Measurements from ENCODE around the gene LRBA.

Gene LRBA

GRCh38 chr4:150911326-150911725, 103.8 kb downstream of the LRBA start:
- no peak overlapping the region for H3K4me3 ChIP-seq (ENCODE audit: control insufficient read depth, low read depth, low read length)
- TF ChIP-seq, protein P1, sequence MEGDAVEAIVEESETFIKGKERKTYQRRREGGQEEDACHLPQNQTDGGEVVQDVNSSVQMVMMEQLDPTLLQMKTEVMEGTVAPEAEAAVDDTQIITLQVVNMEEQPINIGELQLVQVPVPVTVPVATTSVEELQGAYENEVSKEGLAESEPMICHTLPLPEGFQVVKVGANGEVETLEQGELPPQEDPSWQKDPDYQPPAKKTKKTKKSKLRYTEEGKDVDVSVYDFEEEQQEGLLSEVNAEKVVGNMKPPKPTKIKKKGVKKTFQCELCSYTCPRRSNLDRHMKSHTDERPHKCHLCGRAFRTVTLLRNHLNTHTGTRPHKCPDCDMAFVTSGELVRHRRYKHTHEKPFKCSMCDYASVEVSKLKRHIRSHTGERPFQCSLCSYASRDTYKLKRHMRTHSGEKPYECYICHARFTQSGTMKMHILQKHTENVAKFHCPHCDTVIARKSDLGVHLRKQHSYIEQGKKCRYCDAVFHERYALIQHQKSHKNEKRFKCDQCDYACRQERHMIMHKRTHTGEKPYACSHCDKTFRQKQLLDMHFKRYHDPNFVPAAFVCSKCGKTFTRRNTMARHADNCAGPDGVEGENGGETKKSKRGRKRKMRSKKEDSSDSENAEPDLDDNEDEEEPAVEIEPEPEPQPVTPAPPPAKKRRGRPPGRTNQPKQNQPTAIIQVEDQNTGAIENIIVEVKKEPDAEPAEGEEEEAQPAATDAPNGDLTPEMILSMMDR (IDR thresholded peaks at IDR 0.05; ENCODE audit: control insufficient read depth, insufficient read depth, low read depth, low read length, missing control alignments), result no peak
- no peak for DNase-seq (ENCODE audit: low read depth)

DNA sequence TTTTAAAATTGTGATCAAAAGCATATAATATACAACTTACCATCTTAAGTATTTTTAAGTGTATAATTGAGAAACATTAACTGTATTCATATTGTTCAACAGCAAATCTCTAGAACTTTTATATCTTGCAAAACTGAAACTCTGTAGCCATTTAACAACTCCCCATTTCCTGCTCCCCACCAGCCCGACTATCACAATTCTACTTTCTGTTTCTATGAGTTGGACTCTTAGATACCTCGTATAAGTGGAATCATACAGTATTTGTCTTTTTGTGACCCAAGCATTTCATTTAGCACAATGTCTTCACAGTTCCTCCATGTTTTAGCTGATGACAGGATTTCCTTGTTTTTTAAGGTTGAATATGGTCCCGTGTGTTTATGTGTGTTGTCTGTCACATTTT, 106.0 kb downstream of the LRBA start:
- no peak for DNase-seq (ENCODE audit: low read depth)
- TF ChIP-seq, protein P1 (IDR thresholded peaks at IDR 0.05; ENCODE audit: control insufficient read depth, insufficient read depth, low read depth, low read length, missing control alignments), result no peak
- no peak overlapping the region for H3K4me3 ChIP-seq (ENCODE audit: control insufficient read depth, low read depth, low read length)

DNA sequence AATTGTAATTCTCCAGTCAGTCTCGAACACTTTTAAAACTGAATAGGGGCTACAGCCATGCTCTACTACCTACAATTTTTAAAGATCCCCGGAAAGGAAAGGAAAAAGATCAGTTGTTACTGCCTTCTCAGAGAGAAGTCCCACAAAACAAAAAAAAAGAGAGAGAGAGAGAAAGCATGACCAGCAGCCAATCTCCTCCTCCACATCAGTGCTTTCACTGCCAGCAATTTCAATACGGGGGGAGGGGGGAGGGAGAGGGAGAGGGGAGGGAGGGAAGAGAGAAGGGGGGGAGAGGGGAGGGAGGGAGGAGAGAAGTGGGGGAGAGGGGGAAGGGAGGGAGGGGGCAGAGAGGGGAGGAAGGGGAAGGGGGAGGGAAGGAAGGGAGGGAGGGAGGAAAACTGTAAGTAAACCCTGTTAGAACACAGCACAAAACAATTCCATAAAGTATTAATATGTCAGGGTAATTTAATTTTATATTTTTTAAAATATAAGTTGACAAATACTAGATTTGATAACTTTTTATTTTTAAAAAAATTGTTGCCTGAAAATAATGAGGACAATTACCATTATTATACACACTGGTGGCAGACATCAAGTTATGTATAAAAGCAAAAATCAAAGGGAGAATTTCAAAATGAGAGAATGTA, 108.0 kb downstream of the LRBA start:
- TF ChIP-seq, protein P1 (IDR thresholded peaks at IDR 0.05; ENCODE audit: control insufficient read depth, insufficient read depth, low read depth, low read length, missing control alignments), result no peak
- no peak for DNase-seq (ENCODE audit: low read depth)
- H3K4me3 ChIP-seq (ENCODE audit: control insufficient read depth, low read depth, low read length), result no peak overlapping the region

DNA sequence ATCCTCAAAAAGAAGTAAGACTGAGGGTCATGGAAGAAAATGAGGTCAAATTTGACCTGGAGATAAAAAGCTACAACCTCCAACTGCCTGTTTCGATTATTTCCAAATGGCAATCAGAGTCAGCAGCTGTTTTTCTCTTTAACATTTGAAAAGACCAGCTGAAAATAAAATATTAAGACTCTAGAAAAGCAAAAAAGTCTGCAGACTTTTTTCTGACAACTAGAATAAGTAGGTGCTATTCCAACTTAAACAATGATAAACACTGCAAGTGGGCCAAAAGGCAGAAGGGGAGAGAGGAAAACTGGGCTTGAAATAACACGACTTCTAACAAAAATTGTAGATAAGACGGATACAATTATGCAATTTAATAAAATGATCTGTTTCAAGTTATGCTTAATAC, 110.4 kb downstream of the LRBA start:
- TF ChIP-seq, protein P1 (IDR thresholded peaks at IDR 0.05; ENCODE audit: control insufficient read depth, insufficient read depth, low read depth, low read length, missing control alignments), result no peak
- no peak overlapping the region for H3K4me3 ChIP-seq (ENCODE audit: control insufficient read depth, low read depth, low read length)
- DNase-seq (ENCODE audit: low read depth), result no peak

DNA sequence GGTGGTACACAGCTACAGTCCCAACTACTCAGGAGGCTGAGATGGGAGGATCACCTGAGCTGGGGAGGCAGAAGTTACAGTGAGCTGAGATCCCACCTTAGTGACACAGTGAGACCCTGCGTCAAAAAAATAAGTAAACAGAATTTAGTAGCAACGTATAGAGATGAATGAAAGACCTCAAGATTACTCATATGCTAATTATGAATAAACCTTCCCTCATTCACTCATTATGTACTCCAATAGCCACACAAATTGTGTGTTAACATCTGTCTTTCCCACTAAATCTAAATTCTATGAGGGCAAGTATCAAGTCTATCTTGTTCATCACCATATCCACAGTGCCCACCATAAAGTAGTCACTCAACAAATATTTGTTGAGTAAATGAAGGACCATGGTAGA, 111.5 kb downstream of the LRBA start:
- TF ChIP-seq, protein P1 (IDR thresholded peaks at IDR 0.05; ENCODE audit: control insufficient read depth, insufficient read depth, low read depth, low read length, missing control alignments), result no peak
- DNase-seq (ENCODE audit: low read depth), result no peak
- H3K4me3 ChIP-seq (ENCODE audit: control insufficient read depth, low read depth, low read length), result no peak overlapping the region

GRCh38 chr4:150896497-150896896, 118.6 kb downstream of the LRBA start:
- TF ChIP-seq, protein P1 (IDR thresholded peaks at IDR 0.05; ENCODE audit: control insufficient read depth, insufficient read depth, low read depth, low read length, missing control alignments), result no peak
- DNase-seq (ENCODE audit: low read depth), result no peak
- no peak overlapping the region for H3K4me3 ChIP-seq (ENCODE audit: control insufficient read depth, low read depth, low read length)
